Left ventricle myocardium inferior (tissue), 1 donor: Measurements from ENCODE around the gene IL18. TPM values are rescaled to one million over a fixed set of nuclear protein-coding genes. Genes with fewer than 3 reads are reported as not detected.

Experiments used
- total RNA-seq: library from RNA; stranded (reverse); fragmentation: NEBNext Ultra II Directional; extraction: Animal tissue kit (Norgen Biotek cat#: 25700); gene quantifications from one replicate; pipeline ENCODE4 v1.2.1, GENCODE V29; 2021
- donor health status: DM: no; HTN: yes; CAD: no; lungs with severe emphysema.

The IL18 gene
- total RNA-seq, 1 donor from 2014 or later, result 1.6 TPM

Other genes with a start within 250 kb of the IL18 start
- 1.2 TPM for gene C11orf52, start 245.2 kb downstream of the IL18 start, total RNA-seq
- gene DIXDC1, start 226.8 kb downstream of the IL18 start, total RNA-seq, result 20.2 TPM
- 176 TPM for gene DLAT, start 138.7 kb downstream of the IL18 start, total RNA-seq
- 2.2 TPM for gene PIH1D2, start 90.1 kb downstream of the IL18 start, total RNA-seq
- gene NKAPD1, start 89.8 kb downstream of the IL18 start, total RNA-seq, result 7.6 TPM
- gene TIMM8B, start 77.3 kb downstream of the IL18 start, total RNA-seq, result 189 TPM
- gene SDHD, start 77.2 kb downstream of the IL18 start, total RNA-seq, result 290 TPM
- 0.22 TPM for gene TEX12, start 3.3 kb upstream of the IL18 start, total RNA-seq
- gene BCO2, start 11.4 kb upstream of the IL18 start, total RNA-seq, result 169 TPM
- 27.0 TPM for gene PTS, start 62.3 kb upstream of the IL18 start, total RNA-seq
- gene PLET1, start 96.8 kb upstream of the IL18 start, total RNA-seq, result not detected